Adipose tissue (tissue), 3 donors: ENCODE measurements around the gene SORT1. TPM values are rescaled to one million over a fixed set of nuclear protein-coding genes. Genes with fewer than 3 reads are reported as not detected.
"Not testable (repeated sequence)": the region's sequence is repeated elsewhere in the genome, so short reads cannot be mapped to it uniquely, and the experiment has no call there.

ENCODE experiments used
- H3K27ac ChIP-seq: one replicate; pipeline ENCODE4 v1.5.1; 2013; ENCODE audit warnings: low read depth, low read length
- WGBS, 3 donors: extraction: QIAGEN DNeasy Blood & Tissue Kit; methylation state at CpG; one replicate each; pipeline ENCODE4 v1.1.7; 2013; 5-methylcytosine and 5-hydroxymethylcytosine counted together
- polyA plus RNA-seq, 3 donors: library from polyadenylated mRNA; stranded (reverse); fragments of 200-250 nt; gene quantifications; one replicate each; pipeline ENCODE4 v1.2.3, GENCODE V29; 2013
- donor health status: healthy with polysubstance abuse.
- donor health status: Bipolar disorder and iron deficiency.
- donor health status: healthy.

SORT1 gene
- polyA plus RNA-seq, 3 donors, result 13.2 to 47.9 (median 24.6) TPM

DNA sequence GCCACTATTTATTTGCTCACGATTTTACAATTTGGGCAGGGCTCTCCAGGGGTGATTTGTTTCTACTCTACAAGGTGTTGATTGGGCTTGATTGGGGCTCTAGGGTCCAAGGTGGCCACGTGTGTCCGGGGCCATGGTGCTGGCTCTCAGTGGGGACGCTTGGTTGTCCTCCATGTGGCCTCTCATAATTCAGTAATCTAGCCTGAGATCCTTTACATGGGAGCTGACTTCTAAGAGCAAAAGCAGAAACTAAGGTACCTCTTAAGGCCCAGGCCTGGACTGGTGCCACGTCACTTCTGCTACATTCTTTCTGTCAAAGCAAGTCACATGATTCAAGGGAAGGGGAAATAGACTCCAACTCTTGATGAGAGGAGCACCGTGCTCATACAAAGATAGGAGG is 106.7 kb downstream of the SORT1 start:
- no peak overlapping the region for H3K27ac ChIP-seq
- WGBS, 3 donors, result 64 to 72% (median 72%) methylated on average over 6 of the region's 6 CpGs

DNA sequence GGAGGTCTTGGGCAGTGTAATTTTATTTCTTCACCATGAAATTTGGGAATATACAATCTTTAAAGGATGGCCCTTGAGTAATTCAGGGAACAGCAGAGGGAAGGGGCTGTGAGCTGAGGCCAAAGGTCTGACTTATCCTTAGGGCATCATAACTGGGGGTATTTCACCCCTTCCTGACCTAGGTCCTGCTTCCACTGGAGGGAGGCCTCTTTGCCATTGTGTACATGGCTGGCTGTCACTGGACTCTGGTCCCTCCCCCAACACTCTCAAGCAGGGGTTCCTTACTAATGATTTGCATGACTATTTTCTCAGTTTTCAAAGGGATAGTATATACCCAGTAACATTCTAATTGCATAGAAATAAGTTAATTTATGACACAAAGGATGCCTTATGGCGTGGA is 107.6 kb downstream of the SORT1 start:
- no peak overlapping the region for H3K27ac ChIP-seq
- 94 to 97% (median 95%) methylated on average over 1 of the region's 1 CpG for WGBS, 3 donors

DNA sequence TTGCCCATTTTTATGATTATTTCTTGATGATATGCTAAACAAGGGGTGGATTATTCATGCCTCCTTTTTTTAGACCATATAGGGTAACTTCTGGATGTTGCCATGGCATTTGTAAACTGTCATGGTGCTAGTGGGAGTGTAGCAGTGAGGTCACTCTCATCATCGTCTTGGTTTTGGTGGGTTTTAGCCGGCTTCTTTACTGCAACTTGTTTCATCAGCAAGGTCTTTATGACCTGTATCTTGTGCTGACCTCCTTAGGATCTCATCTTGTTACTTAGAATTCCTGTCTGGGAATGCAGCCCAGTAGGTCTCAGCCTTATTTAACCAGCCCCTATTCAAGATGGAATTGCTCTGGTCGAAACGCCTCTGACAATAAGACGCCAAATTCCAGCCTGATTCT is 111.0 kb downstream of the SORT1 start:
- 87 to 92% (median 88%) methylated on average over 5 of the region's 5 CpGs for WGBS, 3 donors

DNA sequence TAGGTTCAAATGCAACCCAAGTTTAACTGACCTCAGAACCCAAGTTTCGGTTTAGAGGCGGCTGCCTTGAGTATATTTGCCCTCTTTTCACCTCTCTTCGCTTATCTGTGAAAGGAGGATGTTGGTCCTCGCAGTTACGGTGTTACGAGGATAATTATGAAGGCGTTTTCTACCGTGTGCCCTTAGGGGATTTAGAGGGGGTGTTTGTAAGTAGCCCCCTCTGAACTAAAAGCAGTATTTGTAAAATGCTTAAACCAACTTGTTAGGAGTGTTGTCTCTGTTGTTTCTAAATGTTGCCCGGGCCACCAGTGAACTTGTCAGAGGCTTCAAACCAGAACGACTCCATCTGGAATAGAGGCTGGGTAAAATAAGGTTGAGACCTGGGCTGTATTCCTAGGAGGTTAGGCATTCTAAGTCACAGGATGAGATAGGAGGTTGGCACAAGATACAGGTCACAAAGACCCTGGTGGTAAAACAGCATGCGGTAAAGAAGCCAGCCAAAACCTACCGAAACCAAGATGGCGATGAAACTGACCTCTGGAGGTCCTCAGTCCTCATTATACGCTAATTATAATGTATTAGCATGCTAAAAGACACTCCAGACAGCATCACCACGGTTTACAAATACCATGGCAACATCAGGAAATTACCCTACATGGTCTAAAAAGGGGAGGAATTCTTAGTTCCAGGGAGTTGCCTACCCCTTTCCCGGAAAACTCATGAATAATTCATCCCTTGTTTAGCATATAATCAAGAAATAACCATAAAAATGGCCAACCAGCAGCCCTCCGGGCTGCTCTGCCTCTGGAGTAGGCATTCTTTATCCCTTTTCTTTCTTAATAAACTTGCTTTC is 113.7 kb downstream of the SORT1 start:
- 43 to 51% (median 46%) methylated on average over 17 of the region's 17 CpGs for WGBS, 3 donors

More for the DNA sequence above, 111.0 kb downstream of the SORT1 start:
- not testable (repeated sequence) for H3K27ac ChIP-seq

DNA sequence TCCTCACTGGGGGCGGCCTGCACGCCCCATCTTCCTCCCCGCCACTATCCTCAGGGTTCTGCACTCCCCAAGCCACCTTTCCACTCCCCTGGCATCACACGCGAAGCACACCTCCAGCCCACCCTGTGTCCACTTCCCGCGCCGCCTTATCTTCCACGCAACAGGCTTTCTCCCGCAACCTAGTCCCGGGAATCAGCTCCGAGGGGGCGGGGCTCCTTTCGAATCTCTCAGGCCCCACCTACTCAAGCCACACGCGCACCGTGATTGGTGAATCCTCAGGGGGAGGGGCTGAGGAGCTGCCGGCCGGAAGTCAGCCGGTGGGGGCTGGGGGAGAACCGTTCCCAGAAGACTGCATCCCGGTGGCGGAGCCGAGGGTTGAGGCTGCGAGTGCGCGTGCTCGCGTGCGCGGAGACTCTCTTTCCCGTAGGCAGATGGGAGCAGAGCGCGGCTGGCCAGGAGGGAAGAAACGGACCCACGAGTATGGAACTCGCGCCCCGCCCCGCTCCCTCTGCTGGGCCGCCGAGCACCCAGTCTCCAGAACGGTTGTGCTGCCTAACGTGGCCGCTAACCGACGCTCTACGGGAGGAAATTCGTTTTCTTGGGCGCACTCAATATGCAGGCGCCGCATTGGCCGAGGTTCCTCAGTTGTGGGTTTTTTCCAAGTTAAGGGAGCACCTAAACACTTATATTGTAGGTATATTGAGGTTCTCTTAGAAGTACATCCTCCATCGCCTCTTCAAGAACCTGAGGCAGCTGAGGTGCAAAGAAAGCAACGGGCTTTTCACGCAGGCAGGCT is 114.6 kb downstream of the SORT1 start, which contains the start of gene PSRC1:
Gene PSRC1 (minus strand): TSS at position 194 of the 796 bp plus-strand sequence.
- WGBS, 3 donors, result 0 to 1% (median 1%) methylated on average over 55 to 56 of the region's 56 CpGs
- no peak within 1 kb of the TSS for H3K27ac ChIP-seq

More for the DNA sequence above, 113.7 kb downstream of the SORT1 start:
- H3K27ac ChIP-seq, result no peak overlapping the region

DNA sequence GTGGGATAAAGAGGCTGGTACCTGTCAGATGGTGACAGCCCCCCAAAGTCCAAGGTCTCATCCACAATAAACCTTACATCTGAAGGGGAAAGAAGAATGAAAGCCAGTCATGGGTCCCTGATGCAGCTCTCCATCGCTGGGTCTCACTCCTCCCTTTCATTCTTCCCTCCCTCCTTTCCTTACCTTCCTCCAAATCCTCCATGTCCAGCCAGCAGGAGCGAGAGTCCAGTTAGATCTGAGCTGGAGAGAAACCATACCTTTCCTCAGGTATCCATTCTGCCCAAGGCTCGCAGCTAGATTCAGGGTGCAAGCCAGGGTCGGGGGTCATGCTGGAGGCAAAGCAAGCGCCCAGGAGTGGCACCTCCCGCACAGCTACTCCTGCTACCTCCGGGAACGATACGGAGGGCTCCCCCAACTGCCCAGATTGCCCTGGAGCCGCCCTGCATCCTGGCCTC is 115.2 kb downstream of the SORT1 start:
- H3K27ac ChIP-seq, result no peak overlapping the region
- 12 to 24% (median 20%) methylated on average over 6 to 10 of the region's 10 CpGs for WGBS, 3 donors

DNA sequence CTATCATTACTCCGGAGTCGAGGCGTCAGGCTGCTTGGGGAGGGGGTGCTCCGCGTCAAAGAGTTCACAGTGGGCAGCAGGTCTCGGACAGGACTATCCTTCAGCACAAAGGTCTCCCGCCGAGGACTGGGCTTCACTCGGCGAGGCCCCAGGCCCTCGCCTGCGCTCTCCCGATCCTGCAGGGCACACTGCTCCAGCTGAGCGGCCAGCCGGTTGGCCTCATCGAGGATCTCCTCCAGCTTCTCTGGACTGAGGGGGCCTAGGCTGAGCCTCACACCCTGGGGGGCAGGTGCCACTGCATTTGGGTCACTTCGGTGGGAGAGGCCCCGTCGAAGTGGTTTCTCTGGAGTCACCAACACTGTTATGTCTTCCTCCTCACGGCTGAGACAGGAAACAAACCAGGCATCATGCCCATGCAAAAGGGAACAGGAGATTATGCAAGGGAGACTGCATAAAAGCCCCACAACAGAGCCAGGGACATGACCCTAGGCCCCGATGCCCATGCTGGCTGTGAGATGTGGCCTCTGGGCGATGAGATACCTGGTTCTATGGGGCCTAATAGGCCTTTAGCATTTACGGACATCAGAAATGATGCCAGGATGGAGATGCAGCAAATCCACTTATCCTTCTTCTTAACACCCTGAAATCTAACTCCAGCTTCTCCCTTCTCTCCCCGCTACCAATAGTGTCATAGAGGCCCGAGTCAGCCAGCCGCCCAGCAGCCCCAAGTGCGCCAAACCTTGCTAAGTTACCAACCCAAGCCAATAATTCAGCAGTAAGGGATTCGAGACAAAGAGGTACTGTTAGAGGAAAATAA is 115.8 kb downstream of the SORT1 start:
- H3K27ac ChIP-seq, result no peak overlapping the region
- 56 to 71% (median 64%) methylated on average over 28 of the region's 28 CpGs for WGBS, 3 donors

DNA sequence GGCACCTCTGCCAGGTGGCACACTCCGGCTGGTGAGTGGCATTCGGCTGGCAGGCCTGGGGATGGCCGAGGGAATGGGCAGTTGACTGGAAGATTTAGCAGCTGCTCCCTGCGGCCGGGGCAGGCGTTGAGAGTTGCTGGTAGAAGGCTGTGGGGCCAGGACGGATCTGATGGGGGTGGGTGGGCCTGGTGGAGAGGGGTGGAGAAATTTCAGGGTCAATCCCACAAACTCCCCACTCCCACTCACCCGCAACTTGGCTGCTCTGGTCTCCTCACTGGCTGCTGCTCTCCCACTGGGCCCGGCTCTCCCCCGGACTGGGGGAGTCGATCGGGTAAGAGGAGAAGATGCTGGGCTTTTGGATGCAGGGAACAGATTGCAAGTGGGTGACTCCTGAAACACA is 116.9 kb downstream of the SORT1 start:
- 80 to 92% (median 89%) methylated on average over 12 of the region's 12 CpGs for WGBS, 3 donors
- H3K27ac ChIP-seq, result no peak overlapping the region

DNA sequence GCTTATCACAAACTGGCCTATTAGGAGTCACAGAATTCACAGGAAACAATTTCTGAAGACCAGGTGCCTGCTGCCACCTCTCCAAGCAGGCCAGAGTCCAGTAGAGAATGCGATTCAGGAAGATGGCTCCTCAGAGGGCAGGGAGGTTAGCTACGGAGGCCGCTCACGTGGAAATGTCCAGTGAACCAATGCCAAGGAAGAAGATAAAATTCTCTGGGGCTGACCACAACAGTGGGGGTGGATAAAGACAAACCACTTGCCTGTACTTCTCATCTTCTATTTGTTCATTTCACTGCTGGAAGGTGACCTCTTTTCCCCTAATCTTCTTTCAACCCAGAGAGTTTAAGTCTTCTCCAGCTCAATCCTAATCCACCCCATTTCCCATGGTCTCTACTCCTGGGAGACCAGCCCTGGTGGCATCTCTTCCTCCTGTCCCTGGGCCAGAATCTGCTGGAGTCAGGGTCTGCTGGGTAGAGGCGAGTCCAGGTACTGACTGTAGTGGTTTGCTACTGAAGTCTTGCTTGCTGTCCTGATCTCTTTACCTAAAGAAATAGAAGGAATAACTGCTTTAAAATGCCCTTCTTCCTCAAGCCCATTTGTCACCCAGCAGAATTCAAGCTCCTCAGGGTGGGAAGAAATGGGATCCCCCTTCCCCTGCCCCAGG is 118.0 kb downstream of the SORT1 start:
- WGBS, 3 donors, result 82 to 86% (median 86%) methylated on average over 5 of the region's 5 CpGs
- H3K27ac ChIP-seq, result no peak overlapping the region

DNA sequence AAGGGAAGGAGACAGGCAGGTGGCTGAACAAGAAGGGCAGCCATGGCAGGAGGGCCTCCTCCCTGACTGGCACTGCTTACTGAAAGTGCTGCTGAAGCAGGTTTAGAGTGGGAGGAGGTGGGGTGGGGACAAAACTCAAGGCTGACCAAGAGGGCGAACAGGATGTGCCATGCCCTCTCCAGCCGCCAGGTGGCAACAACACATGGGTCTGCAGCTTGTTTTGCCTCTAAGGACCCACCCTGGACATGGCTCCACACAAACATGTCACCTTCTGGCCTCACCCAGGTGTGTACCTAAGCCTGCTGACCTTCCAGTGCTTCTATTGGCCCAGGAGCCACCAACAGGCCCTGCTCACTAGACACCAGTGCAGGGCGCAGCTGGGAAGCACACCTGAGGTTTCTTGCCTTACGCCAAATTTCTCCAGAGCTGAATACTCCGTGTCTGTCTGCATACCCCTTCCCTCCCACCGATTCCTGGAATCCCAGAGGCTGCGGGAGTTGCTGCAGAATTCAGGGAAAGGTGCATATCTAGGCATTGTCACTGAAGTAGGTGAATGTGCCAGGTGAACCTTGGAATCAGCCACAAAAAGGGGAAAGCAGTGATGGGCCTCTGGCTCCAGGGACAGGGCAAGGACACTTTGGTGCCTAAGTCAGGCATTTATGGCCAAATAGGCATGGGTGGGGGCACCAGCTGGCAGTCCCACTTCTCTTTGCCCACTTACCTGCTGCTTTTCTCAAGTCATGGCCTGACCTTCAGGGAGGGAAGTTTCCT is 120.1 kb downstream of the SORT1 start:
- no peak overlapping the region for H3K27ac ChIP-seq
- 51 to 73% (median 71%) methylated on average over 7 of the region's 7 CpGs for WGBS, 3 donors

DNA sequence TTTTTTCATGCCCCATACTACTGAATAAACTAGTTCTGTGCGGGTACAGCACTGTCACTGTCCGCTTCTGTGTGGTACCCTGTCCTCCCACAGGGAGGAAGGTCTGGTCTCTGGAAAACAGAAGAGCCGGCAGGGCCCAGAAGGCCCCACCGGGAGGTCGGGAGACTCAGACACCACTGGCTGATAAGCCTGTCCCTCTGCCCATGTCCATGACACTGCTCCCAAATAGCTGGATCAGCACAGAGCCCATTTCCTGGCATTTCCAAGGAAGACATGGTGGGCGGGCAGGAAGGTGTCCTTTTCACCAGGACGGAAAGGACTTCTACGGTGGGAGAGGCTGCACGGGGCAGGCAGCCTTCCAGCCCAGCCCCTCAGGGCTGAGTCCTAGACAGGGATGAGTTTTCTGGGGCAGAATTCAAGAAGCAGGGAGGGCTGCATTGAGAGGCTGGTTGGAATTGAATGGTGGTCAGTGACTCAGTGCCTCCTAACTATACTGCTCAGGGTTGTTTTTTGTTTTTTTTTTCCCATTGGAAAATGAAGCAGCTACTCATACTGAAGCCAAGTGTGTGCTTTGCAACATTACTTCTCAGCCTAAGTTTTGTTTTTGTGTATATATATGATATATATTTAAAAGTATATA is 121.9 kb downstream of the SORT1 start:
- H3K27ac ChIP-seq, result no peak overlapping the region
- 55 to 68% (median 63%) methylated on average over 9 of the region's 9 CpGs for WGBS, 3 donors

DNA sequence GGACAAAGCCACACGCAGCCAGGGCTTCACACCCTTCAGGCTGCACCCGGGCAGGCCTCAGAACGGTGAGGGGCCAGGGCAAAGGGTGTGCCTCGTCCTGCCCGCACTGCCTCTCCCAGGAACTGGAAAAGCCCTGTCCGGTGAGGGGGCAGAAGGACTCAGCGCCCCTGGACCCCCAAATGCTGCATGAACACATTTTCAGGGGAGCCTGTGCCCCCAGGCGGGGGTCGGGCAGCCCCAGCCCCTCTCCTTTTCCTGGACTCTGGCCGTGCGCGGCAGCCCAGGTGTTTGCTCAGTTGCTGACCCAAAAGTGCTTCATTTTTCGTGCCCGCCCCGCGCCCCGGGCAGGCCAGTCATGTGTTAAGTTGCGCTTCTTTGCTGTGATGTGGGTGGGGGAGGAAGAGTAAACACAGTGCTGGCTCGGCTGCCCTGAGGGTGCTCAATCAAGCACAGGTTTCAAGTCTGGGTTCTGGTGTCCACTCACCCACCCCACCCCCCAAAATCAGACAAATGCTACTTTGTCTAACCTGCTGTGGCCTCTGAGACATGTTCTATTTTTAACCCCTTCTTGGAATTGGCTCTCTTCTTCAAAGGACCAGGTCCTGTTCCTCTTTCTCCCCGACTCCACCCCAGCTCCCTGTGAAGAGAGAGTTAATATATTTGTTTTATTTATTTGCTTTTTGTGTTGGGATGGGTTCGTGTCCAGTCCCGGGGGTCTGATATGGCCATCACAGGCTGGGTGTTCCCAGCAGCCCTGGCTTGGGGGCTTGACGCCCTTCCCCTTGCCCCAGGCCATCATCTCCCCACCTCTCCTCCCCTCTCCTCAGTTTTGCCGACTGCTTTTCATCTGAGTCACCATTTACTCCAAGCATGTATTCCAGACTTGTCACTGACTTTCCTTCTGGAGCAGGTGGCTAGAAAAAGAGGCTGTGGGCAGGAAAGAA is 122.9 kb downstream of the SORT1 start:
- WGBS, 3 donors, result 28 to 68% (median 49%) methylated on average over 22 to 24 of the region's 24 CpGs
- H3K27ac ChIP-seq, result no peak overlapping the region

DNA sequence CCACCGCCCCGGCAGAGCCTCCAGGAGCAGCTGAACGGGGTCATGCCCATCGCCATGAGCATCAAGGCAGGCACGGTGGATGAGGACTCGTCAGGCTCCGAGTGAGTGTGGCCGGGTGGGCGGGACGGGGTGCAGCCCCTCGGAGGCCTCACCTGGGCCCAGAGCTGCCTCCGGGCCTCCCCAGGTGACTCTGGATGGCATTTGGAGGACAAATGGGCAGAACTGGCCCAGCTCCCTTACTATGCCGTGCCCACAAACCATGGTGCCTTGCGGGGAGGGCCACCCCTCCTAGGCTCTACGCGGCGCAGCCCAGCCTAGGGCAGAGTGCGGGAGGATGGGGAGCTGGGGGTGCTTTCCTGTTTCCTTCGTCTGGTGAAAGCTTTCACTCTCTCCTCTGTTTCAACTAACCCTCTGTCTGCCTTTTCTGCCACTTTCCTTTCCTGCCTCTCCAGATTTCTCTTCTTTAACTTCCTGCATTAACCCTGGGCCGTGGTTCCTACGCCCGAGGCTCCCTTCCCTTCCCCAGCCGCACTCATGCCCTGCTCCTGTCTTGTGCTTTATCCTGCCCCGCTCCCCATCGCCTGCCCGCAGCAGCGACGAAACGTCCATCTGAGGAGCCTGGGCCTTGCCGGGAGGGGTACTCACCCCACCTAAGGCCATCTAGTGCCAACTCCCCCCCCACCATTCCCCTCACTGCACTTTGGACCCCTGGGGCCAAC is 124.0 kb downstream of the SORT1 start:
- H3K27ac ChIP-seq, result no peak overlapping the region
- 71 to 82% (median 74%) methylated on average over 26 to 30 of the region's 30 CpGs for WGBS, 3 donors

DNA sequence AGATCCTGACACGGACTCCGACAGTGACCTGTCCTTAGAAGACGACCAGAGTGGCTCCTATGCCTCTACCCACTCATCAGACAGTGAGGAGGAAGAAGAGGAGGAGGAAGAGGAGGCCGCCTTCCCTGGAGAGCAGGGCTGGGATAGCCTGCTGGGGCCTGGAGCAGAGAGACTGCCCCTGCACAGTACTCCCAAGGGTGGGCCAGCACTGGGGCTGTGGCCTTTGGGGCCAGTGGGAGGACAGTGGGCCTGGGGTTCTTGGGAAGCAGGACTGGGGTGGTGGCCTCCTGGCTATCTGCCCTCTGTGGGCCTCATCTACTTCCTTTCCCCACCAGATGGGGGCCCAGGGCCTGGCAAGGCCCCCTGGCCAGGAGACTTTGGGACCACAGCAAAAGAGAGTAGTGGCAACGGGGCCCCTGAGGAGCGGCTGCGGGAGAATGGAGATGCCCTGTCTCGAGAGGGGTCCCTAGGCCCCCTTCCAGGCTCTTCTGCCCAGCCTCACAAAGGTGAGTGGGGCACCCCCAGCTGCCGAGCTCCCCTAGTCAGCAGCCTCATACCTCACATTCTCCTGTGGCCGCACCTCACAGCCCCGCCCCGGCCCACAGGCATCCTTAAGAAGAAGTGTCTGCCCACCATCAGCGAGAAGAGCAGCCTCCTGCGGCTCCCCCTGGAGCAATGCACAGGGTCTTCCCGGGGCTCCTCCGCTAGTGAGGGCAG is 124.7 kb downstream of the SORT1 start:
- no peak overlapping the region for H3K27ac ChIP-seq
- WGBS, 3 donors, result 84 to 90% (median 87%) methylated on average over 13 to 16 of the region's 16 CpGs
